Putamen (tissue), 1 donor: ENCODE results near the gene RRAS2.
"Not testable (repeated sequence)": the region's sequence is repeated elsewhere in the genome, so short reads cannot be mapped to it uniquely, and the experiment has no call there.

Source experiments
- DNase-seq: peaks from one replicate; pipeline ENCODE4 v3.0.0-alpha.2; 2016; ENCODE audit warnings: low spot score

The RRAS2 gene

DNA sequence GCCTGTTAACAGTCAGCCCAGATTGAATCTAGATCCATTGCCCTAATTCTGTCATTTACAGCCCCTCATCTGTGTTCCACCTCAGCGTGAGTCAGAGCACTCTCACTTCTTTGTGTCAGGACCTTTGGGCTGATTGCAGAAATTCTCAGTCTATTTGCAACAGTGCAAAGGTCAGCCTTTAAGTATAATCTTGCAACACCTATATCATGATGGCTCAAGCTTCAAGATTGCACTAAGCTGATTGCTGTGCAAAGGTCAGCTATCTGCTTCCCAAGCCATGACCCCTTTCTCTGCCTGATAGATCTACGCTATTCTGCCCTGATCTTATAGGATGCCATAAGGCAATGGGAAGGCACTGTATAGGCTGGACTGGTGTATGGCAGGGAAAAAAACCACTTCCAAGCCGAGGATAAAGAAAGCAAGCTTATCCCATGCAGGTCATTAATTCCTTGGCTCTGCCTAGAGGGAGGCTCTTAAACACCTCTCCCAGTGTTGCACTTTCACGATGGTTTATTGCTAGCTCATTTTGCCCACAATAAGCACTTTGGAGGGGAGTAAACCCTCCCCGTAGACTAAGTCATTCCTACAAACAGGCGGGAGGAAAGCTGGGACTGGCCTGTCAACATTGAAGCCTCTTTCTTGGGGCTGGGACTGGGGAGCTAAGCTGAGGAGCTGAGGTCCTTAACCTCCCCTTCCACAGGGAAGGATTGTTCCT is 100.6 kb downstream of the RRAS2 start:
- peak; percentile 32 for DNase-seq

DNA sequence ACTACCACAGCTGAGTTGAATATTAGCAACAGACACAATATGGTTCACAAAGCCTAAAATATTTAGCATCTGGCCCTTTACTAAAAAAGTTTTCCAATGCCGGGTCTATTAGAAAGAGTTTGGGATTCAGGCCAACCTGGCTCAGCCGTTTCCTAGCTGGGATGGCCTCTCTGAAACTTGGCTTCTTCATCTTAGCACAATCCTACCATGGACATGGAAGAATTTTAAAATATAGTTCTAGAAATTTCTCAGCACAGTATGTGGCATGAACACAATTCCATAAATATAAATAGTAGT is 103.8 kb downstream of the RRAS2 start:
- no peak for DNase-seq

DNA sequence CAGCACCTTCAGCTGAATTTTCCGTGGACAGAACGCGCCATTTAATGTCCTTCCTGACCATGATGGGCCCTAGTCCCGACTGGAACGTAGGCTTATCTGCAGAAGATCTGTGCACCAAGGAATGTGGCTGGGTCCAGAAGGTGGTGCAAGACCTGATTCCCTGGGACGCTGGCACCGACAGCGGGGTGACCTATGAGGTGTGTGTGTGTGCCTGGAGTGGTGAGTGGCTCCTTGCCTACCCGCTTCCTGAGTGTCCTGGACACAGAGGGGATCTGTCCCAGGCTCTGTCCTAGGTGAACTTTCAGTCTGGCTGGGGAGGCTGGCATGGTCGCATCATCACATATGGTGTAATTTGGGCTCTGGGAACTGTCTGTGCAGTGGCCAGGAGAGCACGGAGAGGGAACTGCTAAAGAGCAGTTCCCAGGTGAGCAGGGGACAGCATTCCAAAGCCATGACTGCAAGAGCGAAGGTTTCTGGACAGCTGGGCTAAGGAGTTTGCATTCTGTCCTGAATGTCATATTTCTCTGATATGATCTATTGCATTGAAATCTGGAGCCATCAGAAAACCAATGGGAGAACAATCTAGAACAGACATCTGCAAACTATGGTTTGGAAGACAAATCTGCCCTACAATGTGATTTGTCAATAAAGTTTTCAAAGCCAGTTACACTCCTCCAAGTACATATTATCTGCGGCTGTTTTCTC is 104.3 kb downstream of the RRAS2 start:
- DNase-seq, result no peak

DNA sequence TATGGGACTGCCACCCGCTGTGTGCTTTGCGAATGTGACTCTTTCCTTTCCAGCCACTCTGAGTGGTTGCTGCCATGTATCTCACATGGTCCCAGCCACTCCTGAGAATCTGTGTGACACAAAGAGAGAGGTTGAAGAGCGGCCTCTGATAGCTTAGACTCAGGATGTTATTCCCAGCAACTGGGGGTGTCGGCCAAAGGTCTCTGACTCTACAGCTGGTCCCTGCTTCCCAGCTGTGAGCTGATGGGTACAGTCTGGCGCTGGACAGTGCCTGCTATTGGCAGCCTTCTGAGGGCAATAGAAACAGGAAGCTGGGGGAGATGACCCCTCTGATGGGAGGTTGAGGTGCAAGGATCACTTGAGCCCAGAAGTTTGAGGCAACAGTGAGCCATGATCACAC is 105.1 kb downstream of the RRAS2 start:
- no peak for DNase-seq

DNA sequence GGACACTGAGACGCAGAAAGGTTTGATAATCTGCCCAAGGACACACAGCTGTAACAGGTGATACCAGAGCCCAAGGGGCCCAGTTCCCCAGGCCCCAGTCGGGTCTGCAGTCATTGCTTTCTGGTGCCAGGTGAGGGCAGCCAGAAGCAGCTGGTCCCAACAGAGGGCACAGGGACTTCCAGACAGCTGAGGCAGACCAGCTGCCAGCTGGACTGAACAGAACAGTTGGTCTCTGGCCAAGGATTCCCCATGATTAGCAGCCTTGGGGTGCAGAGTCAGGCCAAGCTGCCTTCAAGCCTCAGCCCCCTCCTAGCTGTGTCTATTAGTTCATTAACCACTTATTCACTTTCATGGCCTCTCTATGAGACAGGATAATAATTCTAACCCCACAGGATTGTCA is 105.6 kb downstream of the RRAS2 start:
- DNase-seq, result no peak

DNA sequence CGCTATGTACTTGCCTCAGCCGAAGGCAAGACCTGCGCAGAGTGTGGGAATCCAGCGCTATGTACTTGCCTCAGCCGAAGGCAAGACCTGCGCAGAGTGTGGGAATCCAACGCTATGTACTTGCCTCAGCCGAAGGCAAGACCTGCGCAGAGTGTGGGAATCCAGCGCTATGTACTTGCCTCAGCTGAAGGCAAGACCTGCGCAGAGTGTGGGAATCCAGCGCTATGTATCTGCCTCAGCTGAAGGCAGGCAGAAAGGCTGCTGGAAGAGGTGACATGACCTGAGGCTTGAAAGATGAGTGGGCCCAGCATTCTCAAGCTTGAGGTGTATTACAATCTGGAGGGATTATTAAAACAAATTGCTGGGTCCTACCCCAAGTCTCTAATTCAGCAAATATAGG is 106.5 kb downstream of the RRAS2 start:
- DNase-seq, result not testable (repeated sequence)

DNA sequence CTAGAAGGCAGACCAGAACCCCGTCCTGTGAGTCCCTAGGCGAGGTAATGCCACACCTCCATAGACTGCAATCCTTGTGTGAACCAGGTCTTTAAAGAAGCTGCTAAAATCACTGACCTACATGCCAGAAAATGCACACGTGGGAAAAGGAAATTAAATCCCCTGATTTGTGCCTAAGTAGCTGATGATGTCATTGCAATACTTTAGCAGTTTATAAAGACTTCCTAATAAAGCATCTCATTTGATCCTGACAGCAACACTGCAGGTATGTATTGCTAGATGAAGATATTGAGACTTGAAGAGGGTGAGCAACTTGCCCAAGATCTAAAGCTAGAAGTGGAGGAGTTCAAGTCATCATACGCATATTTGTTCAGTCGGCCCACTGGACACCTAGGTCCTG is 107.2 kb downstream of the RRAS2 start:
- DNase-seq, result no peak

DNA sequence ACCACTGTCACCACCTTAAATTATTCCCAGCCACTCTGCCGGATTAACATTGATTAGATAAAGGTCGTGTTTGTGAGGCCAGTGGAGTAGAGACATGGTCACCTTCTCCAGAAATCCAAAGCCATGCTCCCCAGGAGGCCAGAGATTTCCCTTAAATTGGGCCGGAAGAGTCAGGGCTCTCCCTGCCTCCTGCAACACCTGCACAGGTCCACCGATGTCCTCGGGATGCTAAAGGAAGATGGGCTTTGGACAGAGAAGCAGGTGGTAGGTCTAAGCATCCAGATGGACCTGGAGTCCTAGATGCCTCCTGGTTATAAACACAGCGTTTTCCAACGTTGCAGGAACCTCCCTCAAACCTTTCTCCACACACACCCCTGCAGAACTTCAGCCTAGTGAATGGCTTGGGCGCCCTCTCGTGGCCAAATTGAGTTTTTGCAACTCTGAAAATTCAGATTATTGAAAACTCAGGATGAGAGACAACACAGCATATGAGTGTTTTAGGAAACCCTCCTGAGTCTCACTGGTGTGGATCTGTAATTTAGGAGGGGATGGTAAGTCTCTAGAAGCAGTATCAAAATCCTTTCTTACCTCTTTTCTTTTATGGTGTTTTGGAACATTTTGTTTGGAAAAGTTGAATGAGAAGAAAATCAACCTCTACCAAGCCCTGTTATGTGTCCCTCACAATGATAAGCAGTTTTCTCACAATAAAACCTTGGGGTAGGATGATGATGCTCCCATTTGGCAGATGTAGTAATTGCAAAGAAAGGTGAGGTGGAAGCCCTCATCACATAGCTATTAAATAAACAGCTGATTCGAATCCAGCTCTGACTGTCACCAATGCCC is 109.6 kb downstream of the RRAS2 start:
- DNase-seq, result peak; percentile 64

DNA sequence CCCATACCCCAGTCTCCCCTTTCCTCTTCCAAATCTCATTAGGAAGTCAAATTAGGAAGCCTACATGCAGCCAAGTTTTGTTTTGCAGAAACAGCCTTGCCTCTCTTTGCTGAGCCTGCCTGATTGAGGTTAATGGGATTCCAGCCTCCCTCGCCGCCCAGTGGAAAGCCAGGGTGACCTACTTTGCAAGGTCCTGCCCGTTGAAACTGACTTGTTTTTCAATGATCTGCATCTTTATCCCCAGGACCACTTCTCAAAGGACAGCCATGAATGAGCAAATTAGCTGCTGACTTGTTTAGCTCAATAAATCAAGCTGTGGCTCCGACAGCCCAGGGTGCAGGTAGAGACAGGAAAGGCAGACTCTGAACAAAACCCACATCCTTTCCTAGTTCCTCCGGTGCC is 110.4 kb downstream of the RRAS2 start:
- DNase-seq, result peak; percentile 78

DNA sequence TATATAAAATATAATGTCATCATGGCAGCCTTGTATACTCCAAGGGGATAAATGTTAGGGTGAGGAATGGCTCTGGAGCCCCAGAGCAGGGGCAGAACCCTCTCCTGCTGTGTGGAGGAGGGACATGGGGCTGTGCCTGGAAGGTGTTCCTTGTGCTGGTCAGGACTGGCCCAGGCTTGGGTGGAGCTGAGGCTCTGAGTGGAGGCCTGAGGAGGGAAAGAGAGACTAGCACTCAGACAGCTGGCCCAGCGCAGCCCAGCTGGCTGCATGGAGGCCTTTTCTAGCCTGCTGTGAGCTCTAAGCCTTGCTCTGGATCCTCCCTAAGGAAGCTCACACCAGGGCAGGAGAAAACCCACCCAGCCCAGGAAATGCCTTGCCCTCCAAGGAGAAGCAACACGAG is 113.5 kb downstream of the RRAS2 start:
- no peak for DNase-seq

DNA sequence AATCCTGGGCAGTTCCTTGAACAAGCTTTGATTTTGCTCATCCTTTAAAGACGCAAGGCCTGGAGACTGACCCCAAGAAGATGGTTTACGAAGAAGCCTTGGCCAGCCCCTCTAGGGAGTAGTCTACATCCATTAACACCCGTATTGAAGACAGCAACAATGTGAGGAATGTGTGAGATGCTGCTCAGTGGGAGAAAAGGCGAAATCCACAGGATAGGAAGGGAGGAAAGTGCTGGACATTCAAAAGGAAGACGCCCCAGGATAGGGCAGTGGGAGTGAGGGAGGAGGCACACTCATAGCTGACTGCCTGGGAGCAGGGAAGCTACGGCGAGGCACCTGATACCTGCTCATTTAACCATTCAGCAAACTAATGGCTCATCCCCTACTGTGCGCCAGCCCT is 114.1 kb downstream of the RRAS2 start:
- no peak for DNase-seq

DNA sequence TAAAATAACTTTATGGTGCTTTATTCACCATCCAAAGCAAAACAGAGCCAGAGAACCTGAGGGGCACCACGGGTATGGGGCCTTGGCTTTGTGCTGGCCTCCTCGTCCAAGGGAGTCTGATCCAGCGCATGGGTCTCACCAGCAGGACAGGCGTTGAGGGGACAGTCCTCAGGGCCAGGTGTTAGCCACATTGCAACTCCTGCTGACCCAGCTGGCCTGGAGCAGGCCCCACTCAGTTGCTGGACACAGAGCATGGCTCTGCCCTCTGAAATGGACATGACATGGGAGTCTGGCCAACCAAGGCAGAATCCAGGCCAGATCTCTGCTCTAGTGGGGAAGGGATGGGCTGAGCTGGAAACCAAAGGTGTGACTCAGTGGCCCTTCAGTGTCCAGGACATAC is 116.2 kb downstream of the RRAS2 start:
- DNase-seq, result no peak

DNA sequence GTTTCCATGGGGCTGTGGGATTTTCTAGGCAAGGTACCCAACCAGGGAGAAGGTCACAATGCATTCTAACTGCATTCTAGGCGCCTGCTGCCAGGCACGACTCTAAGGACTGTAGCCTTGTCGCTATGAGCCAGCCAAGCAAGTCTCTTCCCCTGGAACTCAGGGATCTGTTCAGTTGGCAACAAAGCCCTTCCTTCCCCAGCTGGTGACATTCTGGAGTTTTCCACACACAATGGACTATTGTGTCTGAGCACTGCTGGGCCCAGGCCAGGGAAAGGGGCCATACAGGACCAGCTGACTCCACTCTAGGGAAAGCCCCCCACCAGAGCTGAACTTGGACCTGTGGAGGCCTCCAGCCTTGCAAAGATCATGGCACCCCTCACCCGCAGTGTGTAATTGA is 116.8 kb downstream of the RRAS2 start:
- DNase-seq, result peak; percentile 31

DNA sequence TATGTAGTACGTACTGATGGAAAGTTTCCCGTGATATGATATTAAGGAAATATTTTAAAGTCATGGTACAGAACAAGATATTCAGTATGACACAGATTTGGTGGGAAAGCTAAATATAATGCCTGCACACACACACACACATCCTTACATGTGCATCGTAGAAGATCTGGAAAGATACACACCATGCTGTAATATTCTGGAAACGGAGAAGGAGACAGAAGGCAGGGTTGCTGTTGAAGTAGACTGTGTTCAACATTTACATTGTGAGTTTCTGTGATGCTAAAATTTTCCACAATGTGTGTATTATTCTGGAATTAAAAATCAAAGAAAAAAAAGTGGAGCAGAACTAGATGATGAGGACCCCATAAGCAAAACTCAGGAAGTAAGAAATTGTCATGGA is 118.0 kb downstream of the RRAS2 start:
- no peak for DNase-seq

DNA sequence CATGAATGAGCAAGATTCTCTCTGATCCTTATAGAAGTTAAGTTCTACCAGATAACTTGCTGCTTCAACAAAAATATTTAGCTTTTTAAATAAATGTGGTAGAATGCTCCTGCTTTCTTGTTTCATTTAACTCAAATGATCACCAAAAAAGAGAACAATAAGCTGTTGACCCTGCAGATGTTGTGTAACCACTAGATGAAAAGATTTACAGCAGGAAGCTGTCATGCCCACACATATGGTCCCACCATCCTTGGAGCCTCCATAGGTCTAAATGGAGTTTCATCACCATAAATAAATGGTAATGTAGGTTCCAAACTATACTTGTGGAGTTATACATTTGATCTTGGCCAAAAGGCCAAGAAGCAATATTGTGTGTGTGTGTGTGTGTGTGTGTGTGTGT is 118.8 kb downstream of the RRAS2 start:
- DNase-seq, result no peak

DNA sequence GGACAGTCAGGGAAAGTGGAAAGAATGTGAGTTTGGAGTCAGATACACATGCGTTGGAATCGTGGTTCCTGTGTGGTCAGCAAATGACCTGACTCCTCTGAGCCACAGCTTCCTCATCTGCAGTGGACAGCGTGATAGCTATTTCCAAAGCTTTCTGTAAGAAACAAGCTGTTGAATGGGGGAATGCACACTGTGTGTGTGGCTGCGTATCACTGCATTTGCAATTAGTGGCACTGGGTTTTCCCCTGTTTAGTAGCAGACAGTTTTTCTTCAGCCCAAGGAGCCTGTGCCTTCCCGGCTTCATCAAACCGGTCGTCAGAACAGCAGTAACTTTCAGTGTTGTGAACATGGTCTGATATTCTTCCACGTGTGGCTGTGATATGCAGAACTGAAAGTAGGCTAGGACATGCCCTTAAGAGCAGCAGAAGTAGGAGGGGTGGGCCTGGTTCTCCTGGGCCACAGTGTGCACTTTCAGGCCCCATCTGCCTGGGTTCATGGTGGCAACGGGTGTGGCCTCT is 121.5 kb downstream of the RRAS2 start:
- peak; percentile 39 for DNase-seq

DNA sequence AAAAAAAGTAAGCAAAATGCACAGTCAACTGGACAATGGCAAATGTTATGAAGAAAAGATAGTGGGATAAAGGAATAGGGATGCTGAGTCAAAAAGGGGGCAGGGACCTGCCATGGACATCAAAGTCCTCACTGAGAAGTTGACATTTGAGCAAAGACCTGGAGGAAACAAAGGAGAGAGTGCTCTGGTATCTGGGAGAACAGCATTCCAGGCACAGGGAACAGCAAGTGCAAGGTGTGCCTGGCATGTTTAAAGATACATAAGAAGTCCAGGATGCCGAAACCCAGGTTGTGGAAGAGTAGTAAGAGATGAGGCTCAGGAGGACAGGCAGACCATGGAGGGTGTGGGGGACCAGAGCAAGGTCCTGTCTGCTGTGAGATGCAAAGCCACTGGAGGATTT is 123.3 kb downstream of the RRAS2 start:
- no peak for DNase-seq

DNA sequence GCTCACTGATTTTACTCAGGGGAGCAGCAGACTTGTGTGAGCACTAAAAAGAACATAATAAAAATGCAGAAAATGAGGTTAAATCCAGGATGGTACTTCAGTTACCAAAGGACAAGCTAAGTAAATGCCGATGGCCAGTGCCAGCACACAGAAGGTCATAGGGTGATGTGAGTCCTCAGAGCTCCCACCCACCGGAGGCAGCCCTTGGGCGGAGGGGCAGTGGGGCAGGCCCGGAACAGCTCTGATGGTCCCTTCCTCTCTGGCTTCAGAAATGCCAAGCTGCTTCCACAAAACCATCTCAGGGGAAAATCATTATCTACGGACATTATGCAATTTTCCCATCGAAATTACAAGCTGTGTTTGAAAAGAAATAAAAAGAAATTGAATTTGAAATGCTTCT is 124.5 kb downstream of the RRAS2 start:
- DNase-seq, result no peak

DNA sequence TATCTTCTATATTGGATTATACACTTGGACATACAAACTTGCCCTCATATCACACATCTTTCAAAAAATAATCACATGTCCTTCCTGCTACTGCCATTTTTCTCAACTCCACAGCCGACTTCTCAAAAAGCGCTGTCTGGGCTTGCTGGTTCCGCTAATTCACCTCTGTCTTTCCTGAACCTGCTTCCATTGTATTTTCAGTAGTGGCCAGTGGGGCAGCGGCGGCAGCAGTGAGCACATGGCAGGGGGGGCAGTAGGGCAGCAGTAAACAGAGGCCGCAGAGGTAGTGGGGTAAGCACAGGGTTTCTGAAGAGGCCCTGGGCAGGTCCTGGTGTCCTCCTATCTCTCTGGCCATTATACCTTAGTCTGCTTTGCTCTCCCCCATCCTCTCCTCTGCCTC is 126.3 kb downstream of the RRAS2 start:
- no peak for DNase-seq

DNA sequence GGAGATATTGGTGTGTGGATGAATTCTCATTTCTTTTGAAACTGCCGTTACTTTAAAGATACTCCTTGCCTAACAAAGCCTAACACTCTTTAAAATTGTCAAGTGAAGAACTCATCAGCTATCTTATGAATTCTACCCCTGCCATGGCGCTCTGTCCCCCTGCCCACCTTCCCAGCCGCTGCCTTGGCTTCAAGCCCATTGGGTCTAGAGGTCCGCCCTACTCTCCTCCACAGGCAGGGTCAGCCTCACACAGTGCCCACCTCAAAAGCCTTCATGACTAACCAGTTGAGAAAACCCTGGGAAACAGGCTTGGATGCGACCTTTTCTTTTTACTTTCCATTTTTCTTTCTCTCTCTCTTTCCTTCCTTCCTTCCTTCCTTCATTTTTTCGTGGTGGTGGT is 128.6 kb downstream of the RRAS2 start:
- DNase-seq, result no peak

DNA sequence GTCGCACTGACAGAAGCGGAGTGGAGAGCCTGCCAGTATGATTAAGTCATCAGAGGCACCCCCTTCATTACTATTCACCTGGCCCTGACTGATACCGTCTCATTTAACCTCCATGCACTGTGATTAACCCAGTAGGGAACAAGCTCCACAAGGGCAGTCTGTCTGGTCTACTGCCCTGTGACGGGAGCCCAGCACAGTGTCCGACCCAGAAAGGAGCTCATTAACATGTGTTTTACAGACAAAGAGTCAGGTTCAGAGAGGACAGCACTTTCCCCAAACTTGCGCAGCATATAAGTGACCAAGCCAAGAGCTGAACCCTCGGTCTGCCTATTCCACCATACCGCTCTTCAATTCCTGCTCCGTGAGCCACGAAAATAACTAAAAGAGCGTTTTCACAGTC is 129.5 kb downstream of the RRAS2 start:
- no peak for DNase-seq

DNA sequence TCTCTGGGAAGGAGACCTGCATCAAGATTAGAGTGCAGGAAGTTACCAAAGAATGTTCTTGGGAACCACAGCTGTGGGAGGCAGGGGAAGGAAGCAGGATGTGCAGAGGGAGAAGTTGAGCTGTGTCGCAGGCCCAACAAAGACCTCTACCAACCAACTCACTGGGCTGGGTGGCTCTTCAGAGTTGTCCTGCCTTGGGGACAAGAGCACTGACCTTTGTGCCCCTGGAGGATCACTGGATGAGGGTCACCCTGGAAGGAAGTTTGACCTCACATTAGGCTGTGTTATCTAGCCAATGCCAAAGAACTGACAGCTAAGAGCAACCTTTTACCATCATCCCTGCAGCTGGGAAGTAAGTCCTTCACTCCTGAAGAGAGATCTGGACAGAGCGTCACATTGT is 130.6 kb downstream of the RRAS2 start:
- no peak for DNase-seq
